HL-60/S4 (cell line): ENCODE data around the gene TNRC6C.
"Not testable (repeated sequence)": the region's sequence is repeated elsewhere in the genome, so short reads cannot be mapped to it uniquely, and the experiment has no call there.

Experiments used
- in situ Hi-C: fragments of 300-500 bp; cut with MboI; formaldehyde crosslinking; loops from 2 replicates; pipeline ENCODE4 v1.14.3; 2022; ENCODE audit warnings: low sequenced_read_pairs

TNRC6C gene

DNA sequence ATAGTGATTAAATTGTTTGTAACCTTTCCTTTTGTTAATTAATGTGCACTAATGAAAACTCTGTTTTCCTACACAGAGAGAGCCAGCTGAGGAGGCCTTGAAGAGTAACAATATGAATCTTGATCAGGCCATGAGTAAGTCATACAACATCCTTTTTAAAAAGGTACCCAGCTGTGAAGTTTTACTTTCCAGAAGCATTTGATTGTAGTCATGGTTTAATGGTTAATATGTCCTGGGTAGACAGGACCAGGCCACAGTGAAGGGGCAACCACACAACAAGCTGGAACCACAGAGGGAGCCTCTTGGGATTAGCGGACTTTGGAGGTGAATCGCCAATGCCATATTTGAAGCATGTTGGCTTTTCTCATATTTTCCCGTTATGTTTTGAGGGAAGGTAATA, 114.5 kb downstream of the TNRC6C start:
- in situ Hi-C loops: no loop called here

DNA sequence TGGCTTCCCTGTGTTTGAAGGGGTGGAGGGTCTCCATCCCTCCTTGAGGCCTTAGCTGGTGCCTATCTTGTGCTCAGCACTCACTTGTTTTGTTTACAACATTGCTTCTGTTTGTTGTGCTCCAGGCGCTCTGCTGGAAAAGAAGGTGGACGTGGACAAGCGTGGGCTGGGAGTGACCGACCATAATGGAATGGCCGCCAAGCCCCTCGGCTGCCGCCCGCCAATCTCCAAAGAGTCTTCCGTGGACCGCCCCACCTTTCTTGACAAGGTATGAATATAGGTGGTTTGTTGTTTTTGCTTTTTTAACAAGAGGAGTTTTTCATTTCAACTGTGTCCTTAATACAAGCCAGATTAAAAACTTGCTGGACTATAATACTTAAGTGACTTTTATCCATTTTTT, 116.5 kb downstream of the TNRC6C start:
- in situ Hi-C loops: no loop called here

DNA sequence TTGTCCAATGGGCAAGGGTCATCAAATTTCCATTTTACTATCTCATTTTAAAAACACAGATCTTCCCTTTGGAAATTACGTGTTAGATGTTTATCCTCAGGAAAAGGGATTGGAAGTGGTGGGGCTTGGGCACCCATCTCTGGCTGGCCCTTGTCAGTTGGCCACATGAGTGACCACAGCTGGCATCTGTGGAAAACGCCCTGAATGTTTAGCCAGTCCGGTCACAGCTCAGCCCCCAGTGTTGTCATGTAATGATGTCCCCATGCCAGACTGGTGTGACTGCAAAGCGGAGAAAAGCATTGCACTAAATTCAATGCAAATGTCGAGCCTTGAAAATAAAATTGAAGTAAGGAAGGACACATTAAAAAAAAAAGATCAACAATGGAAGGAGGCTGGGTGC, 117.0 kb downstream of the TNRC6C start:
- in situ Hi-C loops: no loop called here

DNA sequence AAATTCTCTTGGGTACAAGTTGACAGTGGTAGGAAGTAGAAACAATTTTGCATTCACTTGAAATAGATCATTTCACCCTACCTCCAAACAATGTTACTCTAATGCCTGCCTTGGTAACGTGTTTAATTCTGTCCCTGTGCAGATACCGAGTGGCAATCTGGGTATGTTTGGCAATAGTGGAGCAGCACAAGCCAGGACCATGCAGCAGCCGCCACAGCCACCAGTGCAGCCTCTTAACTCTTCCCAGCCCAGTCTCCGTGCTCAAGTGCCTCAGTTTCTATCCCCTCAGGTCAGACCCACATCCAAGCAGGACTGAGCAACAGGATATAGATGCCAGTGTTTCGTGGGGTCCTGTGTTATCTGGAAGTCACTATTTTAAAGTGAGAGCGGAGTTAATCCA, 120.8 kb downstream of the TNRC6C start:
- in situ Hi-C loops: no loop called here

DNA sequence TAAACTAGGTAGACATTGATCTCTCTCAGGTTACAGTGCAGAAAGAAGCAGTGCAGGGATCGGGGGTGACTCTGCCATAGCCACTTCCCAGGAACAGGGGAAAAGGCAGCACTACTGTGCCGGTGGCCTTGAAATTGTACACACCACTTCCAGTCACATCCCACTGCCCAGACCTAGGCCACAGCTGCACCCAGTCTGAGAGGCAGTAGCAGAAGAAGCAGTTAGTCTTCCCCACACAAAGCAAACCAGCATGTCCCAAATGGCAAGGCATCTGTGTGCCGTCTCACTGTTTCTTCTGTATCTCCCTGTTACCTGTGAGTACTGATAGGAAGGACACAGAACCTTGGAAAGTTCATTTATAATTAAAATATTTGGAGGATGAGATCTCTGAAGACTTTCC, 123.0 kb downstream of the TNRC6C start:
- in situ Hi-C loops: no loop called here

DNA sequence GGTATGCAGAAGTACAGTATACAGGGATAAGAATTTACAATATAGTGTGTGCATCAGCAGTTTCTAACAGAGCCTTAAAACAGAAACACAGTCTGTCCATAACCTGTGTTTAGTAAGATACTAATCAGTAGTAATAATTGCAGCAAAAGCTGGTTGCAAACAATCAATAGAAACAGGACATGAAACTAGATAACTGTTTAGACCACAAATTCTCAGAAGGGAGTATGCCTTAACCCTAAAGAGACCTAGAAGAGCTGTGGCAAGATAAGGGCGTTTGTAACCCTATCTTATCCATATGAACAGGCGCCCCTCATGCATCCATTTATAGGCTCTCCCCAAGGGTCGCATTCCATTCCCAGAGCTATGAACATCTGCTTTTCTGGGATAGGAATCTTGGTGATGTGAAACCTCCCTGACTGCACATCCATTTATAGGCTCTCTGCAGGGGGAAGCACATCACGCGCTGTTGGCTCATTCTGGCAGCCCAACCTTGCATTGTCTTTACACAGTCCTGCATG, 123.9 kb downstream of the TNRC6C start:
- in situ Hi-C loops: not testable (repeated sequence)

DNA sequence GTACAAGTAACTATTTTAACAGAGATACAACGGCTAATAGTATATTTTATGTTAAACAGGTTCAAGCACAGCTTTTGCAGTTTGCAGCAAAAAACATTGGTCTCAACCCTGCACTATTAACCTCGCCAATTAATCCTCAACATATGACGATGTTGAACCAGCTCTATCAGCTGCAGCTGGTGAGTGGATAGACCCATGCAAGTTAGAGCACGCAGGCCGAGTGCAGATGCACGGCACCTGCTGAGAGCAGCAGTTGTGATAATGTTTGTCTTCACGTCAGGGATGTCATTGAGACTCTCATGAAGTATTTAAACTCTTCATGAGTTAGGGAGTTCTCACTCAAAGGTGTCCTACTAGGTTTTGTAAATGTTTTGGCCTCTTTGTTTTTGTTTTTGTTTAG, 124.5 kb downstream of the TNRC6C start:
- in situ Hi-C loops: no loop called here

DNA sequence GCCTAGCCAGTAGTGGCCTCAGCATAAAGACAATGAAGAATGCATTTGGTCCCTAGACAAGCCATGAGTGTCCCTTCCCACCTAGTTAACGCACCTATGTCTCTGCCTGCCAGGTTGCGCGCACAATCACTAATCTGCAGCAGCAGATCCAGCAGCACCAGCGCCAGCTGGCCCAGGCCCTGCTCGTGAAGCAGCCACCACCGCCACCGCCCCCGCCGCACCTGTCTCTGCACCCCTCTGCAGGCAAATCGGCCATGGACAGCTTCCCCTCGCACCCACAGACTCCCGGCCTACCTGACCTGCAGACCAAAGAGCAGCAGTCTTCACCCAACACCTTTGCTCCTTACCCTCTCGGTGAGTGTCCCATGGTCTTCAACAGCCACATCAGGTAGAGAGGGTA, 128.2 kb downstream of the TNRC6C start:
- in situ Hi-C loops: no loop called here

DNA sequence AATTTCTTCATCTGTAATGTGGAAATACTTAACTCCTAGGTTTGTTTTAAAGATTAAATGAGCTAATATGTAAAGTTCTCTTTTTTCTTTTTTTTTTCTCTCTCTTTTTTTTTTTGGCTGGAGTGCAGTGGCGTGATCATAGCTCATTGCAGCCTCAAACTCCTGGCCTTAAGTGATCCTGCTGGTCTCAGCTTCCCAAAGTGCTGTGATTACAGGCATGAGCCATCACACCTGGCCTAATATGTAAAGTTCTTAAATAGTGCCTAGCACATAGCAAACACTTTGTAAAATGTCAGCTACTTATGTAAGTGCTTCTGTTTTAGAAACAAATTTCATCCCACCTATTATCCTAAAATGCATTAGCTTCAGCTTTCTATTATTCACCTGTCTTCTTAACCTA, 130.0 kb downstream of the TNRC6C start:
- in situ Hi-C loops: no loop called here

DNA sequence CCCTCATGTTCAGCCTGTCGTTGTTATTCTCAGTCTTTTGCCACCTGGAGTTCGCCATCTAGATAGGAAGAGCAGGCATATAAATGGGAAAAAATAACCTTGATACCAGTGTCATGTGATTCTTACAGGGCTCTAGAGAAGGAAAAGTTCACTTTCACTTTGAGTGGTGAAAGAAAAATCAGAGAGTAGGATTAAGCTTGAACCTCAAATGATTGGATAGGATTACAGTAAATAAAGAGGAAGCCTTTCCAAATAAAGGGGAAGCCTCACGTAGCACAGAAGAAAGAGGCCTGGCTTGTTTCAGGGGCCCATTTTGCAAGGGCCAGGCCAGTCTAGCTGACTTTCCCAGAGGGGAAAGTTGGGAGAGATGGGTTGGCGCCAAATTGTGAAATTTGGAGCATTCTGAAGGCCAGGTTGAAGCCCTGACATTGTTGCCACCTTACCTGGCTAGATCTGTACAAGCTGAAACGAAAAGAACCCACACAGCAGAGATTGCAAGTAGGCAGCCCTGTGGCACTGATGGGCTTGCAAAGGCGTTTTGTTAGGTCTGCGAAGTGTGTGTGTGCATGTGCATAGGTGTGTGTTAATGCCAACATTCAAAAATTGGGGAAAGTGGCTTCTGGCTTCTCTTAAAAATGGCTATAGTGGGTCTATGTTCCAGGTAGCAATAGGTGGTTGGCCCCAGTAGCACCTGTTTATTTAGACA, 131.2 kb downstream of the TNRC6C start:
- in situ Hi-C loops: no loop called here

DNA sequence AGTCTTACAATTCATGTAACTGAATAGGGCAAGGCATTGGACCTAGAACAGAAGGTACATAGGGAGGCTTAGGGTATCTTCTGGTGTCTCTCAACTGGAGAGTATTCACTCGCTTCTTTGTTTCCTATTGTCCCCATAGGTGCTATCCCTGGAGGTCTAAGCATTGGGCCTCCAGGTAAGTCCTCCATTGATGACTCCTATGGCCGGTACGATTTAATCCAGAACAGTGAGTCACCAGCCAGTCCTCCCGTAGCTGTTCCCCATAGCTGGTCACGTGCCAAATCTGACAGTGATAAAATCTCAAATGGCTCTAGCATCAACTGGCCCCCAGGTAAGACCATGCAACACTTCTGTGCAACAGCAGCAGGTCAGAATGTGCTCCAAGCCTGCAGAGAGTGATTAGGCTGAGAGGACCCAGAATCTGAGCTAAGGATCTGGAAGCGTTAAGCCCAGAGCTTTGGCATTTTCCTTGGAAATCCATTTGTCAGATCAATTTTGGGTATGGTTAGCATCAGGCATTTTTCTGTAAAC, 134.4 kb downstream of the TNRC6C start:
- in situ Hi-C loops: no loop called here

DNA sequence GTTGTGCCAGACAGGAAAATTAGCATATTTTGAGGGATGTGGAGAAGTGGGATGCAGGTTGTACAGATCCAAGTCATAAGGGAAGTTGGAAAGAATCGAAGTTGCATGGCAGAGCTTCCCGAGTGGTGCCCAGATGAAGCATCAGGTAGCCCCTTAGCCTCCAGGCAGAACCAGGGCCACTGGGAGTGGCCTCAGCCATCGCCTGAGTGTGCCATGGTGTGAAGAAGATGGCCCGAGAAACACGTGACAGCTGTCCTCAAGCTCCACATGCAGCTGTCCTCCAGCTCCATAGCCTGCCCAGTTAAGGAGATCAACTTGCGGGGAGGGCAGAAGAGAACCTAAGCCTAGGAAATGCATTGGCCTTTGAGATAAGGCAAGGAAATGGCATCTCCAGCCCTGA, 136.5 kb downstream of the TNRC6C start:
- in situ Hi-C loops: no loop called here

DNA sequence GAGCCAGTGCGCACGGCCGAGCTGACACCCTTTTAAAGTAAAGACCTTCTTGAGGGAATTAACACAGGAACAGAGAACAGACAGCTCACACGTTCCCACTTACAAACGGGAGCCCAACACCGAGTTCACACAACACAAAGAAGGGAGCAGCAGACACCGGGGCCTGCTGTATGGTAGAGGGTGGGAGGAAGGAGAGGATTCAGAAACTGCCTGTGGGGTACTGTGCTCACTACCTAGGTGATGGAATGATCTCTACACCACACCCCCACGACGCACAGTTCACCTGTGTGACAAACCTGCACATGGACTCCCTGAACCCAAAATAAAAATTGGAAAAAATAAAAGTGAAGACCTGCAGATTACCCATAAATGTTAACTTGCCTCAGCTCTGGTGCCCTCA, 137.6 kb downstream of the TNRC6C start:
- in situ Hi-C loops: no loop called here

DNA sequence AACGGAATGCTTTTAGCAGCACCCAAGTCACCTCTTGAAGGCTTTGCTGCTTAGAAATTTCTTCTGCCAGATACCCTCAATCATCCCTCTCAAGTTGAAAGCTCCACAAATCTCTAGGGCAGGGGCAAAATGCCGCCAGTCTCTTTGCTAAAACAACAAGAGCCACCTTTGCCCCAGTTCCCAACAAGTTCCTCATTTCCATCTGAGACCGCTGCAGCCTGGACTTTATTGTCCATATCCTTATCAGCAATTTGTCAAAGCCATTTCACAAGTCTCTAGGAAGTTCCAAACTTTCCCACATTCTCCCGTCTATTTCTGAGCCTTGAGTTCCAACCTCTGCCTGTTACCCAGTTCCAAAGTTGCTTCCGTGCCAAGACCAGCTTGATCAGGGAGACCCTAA, 142.6 kb downstream of the TNRC6C start:
- in situ Hi-C loops: no loop called here

DNA sequence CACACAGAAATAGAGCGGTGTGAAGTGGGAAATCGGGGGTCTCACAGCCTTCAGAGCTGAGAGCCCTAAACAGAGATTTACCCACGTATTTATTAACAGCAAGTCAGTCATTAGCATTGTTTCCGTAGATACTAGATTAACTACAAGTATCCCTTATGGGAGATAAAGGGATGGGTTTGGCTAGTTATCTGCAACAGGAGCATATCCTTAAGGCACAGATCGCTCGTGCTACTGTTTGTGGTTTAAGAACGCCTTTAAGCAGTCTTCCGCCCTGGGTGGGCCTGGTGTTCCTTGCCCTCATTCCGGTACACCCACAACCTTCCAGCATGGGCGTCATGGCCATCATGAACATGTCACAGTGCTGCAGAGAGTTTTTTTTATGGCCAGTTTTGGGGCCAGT, 143.0 kb downstream of the TNRC6C start:
- in situ Hi-C loops: no loop called here

DNA sequence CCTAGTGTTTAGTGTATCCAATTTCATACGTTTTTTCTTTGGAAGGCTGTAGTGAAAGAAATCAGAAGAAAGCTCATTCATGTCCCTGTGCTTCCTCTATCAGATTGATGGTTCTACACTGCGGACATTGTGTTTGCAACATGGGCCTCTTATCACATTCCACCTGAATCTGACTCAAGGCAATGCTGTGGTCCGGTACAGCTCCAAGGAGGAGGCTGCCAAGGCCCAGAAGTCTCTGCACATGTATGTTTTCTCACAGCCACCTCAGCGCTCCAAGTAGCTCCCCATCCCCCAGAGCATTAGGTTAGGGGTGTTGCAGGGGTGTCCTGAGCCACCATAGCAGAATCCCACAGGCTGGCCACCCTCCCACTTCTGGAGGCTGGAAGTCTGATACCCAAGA, 144.8 kb downstream of the TNRC6C start:
- in situ Hi-C loops: no loop called here

DNA sequence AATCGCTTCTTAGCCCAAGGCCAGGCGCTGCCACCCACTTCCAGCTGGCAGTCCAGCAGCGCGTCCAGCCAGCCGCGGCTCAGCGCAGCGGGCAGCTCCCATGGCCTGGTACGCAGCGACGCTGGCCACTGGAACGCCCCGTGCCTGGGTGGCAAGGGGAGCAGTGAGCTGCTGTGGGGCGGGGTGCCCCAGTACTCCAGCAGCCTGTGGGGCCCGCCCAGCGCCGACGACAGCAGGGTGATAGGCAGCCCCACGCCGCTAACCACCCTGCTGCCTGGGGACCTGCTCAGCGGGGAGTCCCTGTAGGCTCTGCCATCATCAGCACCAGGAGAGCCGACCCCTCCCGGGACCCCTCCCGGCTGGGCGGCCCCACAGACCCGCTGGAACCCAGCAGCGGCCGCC, 146.0 kb downstream of the TNRC6C start:
- in situ Hi-C loops: no loop called here

DNA sequence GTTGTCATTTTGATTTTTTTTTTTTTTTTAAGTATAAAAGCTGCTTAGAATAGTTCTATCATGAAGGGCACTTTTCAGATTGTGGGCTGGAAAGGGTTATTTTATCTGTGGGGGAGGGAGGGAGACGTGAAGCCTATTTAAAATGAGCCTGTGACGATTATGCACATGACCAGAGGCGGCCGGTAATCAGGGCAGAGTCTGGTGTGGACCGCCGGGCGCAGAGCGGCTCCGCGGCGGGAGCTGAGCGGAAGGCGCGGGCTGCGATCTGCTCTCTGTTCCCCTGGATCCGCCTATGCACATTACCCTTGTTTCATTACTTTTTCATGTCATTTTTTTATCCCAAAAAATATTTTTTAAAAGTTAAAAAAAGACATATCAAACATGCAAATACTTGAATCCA, 146.6 kb downstream of the TNRC6C start:
- in situ Hi-C loops: no loop called here

DNA sequence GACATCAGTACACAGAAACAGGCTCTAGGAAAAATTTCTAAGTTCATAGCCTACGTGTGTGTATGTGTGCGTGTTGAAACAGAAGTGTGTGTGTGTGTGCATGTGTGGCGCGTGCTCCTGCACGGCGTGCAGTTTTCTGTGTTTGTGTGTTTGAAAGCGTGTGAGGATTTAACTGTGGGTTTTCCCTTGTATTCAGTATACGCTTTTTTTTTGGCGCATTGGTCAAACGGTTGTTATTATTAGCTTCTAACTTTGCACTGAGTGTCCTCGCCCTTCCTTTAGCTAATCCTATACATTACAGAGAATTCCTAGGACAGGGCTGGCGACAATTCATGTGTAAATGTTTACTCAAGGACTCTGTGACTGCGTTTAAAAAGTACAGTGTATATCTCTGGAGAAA, 147.0 kb downstream of the TNRC6C start:
- in situ Hi-C loops: no loop called here

DNA sequence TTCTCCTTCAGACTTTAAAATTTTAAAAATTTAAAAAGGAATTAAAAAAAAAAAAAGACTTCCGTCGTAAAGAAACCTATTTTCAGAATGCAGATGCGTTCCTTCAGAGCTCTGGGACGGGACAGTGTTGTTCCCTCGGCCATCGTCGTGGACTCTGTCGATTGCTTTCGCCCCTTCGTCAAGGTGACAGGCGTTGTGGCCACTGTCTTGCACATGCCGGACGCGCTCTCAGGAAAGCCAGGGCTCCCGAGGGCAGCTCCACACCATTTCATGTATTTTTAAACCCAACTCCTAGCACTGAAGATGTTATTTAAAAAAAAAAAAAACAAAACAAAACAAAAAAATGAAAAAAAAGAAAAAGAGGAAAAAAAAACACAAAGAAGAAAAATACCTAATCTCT, 147.7 kb downstream of the TNRC6C start:
- in situ Hi-C loops: no loop called here

DNA sequence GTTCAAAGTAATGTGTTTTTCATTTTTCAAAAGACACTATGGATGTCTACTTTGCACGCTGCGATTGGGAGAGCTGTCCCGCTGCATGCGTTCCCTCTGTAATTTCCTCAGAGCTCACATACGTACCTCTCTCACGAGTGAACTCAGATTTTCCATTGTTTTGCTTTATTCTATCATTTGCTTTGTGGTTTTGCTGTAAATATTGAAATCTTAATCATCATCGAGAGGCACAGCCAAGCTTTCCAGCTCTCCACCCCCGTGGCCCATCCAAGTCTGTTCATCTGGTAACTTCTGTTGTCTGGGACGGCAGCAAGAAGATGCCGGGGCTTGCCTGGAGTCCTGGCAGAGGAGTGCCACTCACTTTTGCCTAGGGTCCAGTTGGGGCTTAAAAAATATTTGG, 149.0 kb downstream of the TNRC6C start:
- in situ Hi-C loops: no loop called here

DNA sequence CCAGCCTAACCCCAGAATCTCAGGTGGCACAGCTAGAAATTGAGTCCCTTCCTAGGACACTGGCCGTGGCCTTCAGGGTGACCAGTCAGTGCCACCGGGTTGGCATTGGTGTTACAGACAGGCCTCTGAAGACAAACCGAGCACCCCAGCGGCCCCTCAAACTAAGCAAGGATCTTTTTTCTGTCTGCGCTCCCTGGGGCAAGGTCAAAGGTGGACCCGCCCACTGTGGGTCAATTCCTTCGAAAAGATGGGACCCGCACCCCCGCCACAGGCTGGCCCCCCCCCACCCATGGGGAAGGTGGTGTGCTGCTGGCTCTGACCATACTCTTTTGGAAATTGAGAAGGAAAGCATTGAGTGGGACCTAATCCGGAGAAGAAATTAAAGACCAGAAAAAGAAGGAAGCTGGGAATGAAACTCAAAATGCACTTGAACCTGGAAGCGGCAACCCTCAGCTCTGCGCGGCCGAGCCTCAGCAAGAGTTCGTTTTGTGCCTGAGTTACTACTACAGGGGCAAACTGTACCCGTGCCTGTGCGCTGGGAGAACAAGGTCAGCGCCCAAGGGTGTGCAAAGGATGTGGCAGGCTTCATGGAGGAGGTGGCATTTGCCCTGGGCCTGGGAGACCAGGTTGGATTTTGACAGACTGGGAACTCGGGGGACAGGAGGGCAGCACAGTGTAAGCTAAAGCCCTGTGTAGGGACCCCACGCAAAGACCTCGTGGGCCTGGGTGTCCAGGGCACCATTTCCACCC, 149.6 kb downstream of the TNRC6C start:
- in situ Hi-C loops: no loop called here
